CD4-positive, alpha-beta T cell treated with Interferon gamma for 1 hour (primary cell): Measurements from ENCODE around the gene KCNH3.
"Not testable (repeated sequence)": the region's sequence is repeated elsewhere in the genome, so short reads cannot be mapped to it uniquely, and the experiment has no call there.

Experiments used
- DNase-seq: peaks from one replicate; pipeline ENCODE4 v3.0.0-alpha.2; 2020

KCNH3 gene

GRCh38 chr12:49531745-49532144 lies 7.1 kb upstream of the KCNH3 start:
- DNase-seq = no peak

- DNase-seq = no peak
These were observed 5.5 kb upstream of the KCNH3 start for GRCh38 chr12:49533331-49533730.

- not testable (repeated sequence) for DNase-seq
These were observed 4.7 kb upstream of the KCNH3 start for GRCh38 chr12:49534122-49534521.

GRCh38 chr12:49534731-49535278 lies 4.0 kb upstream of the KCNH3 start:
- no peak for DNase-seq

GRCh38 chr12:49535921-49536525 lies 2.8 kb upstream of the KCNH3 start:
- no peak for DNase-seq

- DNase-seq = no peak
These were observed 2.2 kb upstream of the KCNH3 start for GRCh38 chr12:49536526-49537071.

- no peak for DNase-seq
These were observed 1.5 kb upstream of the KCNH3 start for GRCh38 chr12:49537231-49537751.

GRCh38 chr12:49537752-49538509 lies 899 bp upstream of the KCNH3 start:
- no peak for DNase-seq

- no peak for DNase-seq
These were observed 787 bp downstream of the KCNH3 start for GRCh38 chr12:49539406-49540228.

- no peak for DNase-seq
These were observed 1.7 kb downstream of the KCNH3 start for GRCh38 chr12:49540229-49541139.

- DNase-seq = no peak
These were observed 2.5 kb downstream of the KCNH3 start for GRCh38 chr12:49541140-49541861.

- no peak for DNase-seq
These were observed 3.2 kb downstream of the KCNH3 start for GRCh38 chr12:49541911-49542505.

- DNase-seq = no peak
These were observed 3.8 kb downstream of the KCNH3 start for GRCh38 chr12:49542592-49543160.

GRCh38 chr12:49543221-49543913 lies 4.5 kb downstream of the KCNH3 start:
- no peak for DNase-seq

- no peak for DNase-seq
These were observed 5.3 kb downstream of the KCNH3 start for GRCh38 chr12:49543914-49544815.

GRCh38 chr12:49545815-49546214 lies 7.0 kb downstream of the KCNH3 start:
- DNase-seq = no peak

- DNase-seq = no peak
These were observed 7.7 kb downstream of the KCNH3 start for GRCh38 chr12:49546481-49546880.

GRCh38 chr12:49547090-49547690 lies 8.4 kb downstream of the KCNH3 start:
- DNase-seq = no peak
